GM21576 (cell line): ENCODE data around the gene IBA57.

Source experiments
- ATAC-seq: cut with Tn5 transposase; IDR thresholded peaks from one replicate; pipeline ENCODE4 v1.9.1; 2021; ENCODE audit warnings: mild to moderate bottlenecking, moderate library complexity; ENCODE audit not compliant: unreplicated experiment

IBA57 gene

GRCh38 chr1:228155596-228156514, 9.7 kb upstream of the IBA57 start:
- no peak for ATAC-seq

GRCh38 chr1:228156515-228156881, 9.1 kb upstream of the IBA57 start:
- no peak for ATAC-seq

GRCh38 chr1:228156941-228157728, 8.5 kb upstream of the IBA57 start:
- no peak for ATAC-seq

GRCh38 chr1:228157729-228158126, 7.9 kb upstream of the IBA57 start:
- ATAC-seq: no peak

GRCh38 chr1:228158151-228159007, 7.2 kb upstream of the IBA57 start:
- no peak for ATAC-seq

GRCh38 chr1:228159008-228159665, 6.5 kb upstream of the IBA57 start:
- ATAC-seq: no peak

GRCh38 chr1:228160201-228160761, 5.3 kb upstream of the IBA57 start:
- ATAC-seq: no peak

- ATAC-seq: no peak
Observed at GRCh38 chr1:228161362-228161761, 4.2 kb upstream of the IBA57 start.

- ATAC-seq: no peak
Observed at GRCh38 chr1:228161866-228162265, 3.7 kb upstream of the IBA57 start.

- ATAC-seq: no peak
Observed at GRCh38 chr1:228162286-228163006, 3.2 kb upstream of the IBA57 start.

- ATAC-seq: no peak
Observed at GRCh38 chr1:228163007-228163753, 2.4 kb upstream of the IBA57 start.

- ATAC-seq: no peak
Observed at GRCh38 chr1:228163776-228164519, 1.7 kb upstream of the IBA57 start.

GRCh38 chr1:228164561-228165371, 838 bp upstream of the IBA57 start:
- ATAC-seq: no peak

- ATAC-seq: peak; percentile 29
Observed at GRCh38 chr1:228166170-228166936, 749 bp downstream of the IBA57 start.

- ATAC-seq: no peak
Observed at GRCh38 chr1:228168563-228169270, 3.1 kb downstream of the IBA57 start.

GRCh38 chr1:228169345-228169744, 3.7 kb downstream of the IBA57 start:
- ATAC-seq: no peak
